Measurements from ENCODE around the gene NT5C1B.

Gene NT5C1B

DNA sequence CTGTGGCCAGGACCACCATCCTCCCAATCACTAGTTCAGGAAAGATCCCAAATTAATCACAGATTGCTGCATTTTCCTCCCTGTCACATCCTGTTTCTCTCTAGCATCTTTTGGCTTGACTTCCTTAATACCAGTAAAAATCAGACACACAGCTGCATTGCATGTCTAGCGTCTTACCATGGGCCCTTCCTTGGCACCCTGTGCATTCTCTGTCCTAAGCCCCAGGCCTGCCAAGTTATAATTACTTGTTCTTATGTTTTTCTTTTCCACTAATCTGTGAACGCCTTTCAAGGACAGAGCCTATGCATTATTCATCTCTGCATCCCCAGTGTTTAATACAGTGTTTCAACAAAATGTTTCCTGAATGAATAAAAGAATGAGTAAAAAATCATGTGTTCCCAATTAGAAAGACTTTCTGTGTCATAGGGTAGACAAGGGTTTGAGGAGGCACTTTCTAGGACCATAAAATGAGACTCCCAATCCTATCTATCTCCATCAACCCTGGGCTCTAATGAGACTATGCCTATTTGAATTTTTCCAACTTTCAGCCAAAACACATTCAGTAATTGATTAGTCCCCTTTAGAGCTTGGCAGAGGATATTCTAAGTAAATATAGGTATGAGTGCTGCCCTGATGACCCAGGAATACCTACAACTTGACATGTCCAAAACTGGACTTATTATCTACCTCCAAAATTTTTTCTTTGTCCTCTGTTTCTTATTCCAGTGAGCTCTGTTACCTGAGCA is 10.3 kb upstream of the NT5C1B start:
- DNase-seq, result no peak

GRCh38 chr2:18598848-18599484 is 9.6 kb upstream of the NT5C1B start:
- DNase-seq, result no peak

GRCh38 chr2:18597618-18598017 is 8.2 kb upstream of the NT5C1B start:
- DNase-seq, result no peak

DNA sequence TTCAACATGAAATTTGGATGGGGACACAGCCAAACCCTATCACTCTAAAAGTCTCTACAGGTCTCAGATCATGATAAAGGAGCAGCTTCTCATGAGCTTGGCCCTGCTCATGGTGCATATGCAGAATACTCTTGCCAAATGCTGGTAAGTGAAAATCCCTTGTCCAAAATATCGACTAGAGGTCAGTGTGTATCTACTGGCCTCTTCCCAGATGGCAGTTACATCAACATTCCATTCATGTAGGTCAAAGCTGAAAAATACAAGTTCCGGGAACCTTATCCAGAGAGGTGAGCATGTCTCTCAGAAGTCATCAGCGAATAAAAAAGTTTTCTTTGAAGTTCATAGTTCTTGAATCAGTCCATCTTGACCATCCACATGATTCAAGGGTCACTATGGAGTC is 7.6 kb upstream of the NT5C1B start:
- no peak for DNase-seq

DNA sequence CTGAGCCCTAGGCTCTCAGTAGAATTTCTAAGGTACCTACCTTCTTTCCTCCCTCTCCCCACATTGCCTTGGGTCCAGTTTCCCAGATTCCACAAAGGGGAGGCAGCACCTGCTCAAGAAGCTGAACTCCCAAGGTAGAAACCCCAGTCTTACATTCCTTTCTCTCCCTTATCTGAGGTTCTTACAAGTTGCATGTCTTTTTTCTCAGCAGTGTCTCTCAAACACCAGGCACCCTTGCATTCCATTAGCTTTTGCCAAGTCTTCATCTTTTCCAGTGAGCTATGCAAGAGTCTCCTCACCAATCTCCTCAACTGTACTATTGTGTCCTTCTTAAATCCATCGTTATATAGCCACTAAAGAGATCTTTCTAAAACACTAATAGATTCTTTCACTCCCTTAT is 4.1 kb upstream of the NT5C1B start:
- no peak for DNase-seq

DNA sequence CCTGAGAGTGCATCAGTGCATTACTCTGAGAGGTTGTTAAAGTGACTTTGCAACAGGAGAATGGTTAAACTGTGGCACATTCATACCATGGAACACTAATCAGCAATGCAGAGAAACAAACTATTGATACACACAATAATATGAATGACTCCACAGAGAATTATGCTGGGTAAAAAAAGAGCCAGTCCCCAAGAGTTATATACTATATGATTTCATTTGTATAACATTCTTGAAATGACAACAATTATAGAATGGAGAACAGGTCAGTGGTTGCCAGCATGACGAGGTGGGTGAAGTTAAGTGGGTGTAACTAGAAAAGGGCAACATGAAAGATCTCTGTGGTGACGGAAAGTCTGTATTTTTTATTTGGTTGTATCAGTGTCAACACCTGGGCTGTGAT is 3.0 kb upstream of the NT5C1B start:
- no peak for DNase-seq

GRCh38 chr2:18588802-18589201 is 567 bp downstream of the NT5C1B start:
- no peak for DNase-seq

DNA sequence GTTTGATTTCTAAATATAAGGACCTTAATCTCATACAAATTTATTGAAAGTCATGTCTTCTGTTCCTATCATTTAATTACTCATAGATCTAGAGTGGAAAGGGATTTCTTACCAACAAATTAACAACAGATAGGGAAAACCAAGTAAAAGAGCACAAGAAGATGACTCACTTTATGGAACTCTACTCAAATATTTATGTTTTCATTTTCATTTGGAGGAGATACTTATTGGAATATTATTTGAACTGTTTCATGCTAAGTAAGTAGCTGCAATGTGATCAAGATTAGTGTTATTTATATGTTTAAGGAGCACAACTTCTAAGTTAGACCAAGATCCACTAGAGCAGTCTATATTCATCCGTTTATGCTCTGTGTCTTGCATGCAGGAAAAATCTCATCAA is 1.3 kb downstream of the NT5C1B start:
- no peak for DNase-seq

DNA sequence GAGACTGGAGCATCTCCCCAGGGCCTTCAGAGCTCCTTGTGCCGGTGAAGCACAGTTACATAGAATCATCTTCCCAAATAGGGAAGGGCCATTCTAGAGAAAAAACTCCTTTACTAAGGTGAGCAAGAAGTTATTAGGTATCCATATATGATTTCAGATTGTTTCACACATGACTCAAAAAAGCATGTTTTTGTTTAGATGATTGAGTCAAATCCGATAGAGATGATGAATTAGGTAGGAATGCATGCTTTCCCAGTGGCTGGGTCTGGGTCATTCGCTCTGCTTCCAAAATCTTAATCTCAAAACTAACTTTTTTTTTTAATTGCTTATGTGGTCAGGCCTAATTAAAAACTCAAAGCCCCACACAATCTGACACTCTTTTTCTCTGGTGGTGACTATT is 3.8 kb downstream of the NT5C1B start:
- DNase-seq, result no peak

DNA sequence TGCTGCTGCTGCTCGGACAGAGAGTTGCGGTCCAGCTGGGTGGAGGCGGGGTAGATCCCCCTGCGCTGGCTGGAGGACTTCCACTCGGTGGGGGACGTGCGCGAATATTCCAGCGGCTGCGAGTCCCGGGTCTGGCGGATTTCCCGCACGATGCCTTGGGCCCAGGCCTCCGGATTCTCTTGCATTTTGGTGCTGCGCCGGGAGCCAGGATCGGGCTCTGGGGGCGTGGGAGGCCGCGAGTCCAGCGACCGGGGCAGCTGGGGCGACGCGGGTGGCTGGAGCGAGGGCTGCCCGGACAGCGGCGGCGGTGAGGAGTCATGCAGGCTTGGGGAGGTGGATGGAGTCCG is 4.8 kb downstream of the NT5C1B start:
- DNase-seq, result no peak

GRCh38 chr2:18583905-18584607 is 5.3 kb downstream of the NT5C1B start:
- no peak for DNase-seq

DNA sequence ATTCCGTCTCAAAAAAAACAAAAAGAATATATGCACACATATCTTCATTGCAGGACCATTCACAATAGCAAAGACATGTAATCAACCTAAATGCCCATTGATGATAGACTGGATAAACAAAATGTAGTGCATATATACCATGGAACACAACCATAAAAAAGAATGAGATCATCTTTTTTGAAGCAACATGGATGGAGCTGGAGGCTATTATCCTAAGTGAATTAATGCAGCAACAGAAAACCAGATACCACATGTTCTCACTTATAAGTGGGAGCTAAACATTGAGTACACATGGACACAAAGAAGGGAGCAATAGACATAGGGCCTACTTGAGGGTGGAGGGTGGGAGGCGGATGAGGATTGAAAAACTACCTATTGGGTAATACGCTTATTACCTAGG is 8.8 kb downstream of the NT5C1B start:
- DNase-seq, result no peak

GRCh38 chr2:18578033-18578432 is 11.3 kb downstream of the NT5C1B start:
- no peak for DNase-seq

DNA sequence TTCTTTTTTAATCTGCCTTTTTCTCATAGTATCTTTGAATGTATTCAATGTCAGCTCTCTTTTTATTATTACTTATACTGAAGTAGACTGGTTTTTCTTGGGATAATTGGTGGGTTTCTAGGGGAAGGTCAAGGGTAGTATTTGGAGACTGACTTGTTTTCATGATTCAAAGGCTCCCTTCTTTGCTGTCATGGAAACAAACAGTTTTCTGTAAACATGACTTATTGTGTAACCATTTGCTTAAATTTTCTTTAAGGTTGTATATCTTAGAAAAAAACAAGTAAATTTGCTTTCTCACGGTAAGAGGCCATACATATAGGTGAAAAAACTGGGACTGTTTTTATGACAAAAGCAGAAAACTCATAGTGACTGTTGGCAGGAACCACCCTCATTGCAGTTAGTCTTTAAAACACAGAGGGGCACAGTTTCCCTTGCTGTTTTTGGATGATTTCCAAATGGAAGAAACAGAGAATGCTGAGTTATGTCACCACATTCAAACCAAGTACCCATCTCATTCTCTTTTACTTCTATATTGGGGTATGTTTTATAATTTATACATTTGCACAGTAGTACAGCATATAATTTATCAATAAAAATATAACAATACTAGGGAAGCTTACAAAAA is 23.1 kb downstream of the NT5C1B start:
- no peak for DNase-seq

GRCh38 chr2:18560797-18561085 is 28.6 kb downstream of the NT5C1B start:
- no peak for DNase-seq

DNA sequence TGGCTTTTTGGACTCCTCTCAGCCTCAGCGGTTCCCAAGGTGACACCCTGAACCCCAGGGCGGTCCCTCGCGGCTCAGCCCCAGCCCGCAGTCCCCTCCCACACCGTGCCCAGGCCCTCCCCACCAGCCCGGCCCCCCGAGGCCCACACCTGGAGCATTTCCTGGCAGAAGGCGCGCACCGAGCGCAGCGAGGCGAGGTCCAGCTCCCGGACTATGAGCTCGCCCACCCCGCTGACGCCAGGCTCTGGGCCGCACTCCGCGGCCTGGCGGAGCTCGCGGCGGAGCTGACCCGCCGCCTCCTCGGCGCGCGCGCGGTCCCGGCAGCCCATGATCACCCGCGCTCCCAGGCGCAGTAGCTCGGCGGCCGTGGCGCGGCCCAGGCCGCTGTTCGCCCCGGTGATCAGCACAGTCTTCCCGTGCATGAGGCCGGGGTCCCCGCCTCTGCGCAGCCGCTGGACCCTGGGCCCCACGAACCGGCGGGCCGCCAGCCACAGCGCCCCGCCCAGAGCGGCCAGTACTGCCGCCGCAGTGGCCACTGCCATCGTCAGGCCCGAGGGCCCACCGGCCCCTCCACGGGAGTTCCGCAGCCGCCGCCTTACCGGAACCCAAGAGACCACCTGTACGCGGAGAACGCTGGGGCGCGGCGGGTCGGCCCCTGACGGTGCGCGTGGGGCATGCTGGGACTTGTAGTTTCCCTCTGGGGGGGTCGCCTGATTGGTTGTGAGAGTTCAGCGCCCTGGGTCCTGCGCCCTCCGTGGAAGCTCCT is 29.2 kb downstream of the NT5C1B start, which contains the start of gene RDH14:
Gene RDH14, minus strand, starts transcription at position 623 of the 766 bp plus-strand sequence. Its CDS starts 81 bp downstream, at position 542.
- peak; percentile 71 for DNase-seq

DNA sequence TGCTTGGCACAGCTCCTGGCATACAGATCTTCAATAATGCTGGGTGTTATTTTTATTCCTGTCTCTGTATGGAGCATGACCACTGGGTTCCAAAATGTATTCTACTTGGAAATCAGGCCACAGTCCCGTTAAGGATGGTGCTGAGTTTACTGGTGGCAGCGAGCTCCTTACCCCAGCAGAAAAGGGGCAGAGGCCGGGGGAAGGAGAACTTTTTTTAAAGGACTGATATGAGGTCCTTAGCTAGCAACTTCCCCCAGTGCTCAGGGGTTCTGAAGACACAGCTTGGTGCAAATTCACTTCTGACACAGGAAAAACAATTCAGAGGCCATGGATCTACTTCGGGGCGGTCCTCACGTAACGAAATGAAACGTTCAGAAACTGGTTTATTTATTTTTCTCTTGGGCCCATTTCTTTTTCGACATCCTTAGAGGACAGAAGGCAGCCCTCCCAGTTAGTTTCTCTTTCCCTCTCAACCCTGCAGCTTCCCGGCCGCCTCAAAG is 29.8 kb downstream of the NT5C1B start:
- no peak for DNase-seq

GRCh38 chr2:18558458-18558857 is 30.9 kb downstream of the NT5C1B start:
- DNase-seq, result no peak

GRCh38 chr2:18557121-18557520 is 32.2 kb downstream of the NT5C1B start:
- no peak for DNase-seq

- no peak for DNase-seq
Observed at GRCh38 chr2:18552351-18553077, 36.9 kb downstream of the NT5C1B start.

DNA sequence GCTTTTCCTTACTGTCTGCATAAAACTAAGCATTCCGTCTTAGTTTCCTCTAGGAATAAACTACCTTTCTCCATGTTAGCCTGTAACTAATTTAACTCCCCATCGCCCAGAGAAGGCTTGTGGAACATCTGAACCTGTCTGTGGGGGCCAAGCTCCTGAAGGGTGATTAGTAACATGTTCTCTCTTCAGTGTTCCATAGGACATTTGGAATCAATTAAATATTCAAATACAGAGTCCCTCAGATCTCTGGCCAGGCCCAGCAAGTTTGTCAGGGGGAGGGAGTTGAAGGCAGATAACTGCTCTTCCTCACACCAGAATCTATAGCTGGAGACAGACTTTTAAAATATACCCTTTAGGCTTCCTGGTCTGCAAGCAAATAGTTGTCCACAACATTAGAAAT is 37.7 kb downstream of the NT5C1B start:
- DNase-seq, result no peak

DNA sequence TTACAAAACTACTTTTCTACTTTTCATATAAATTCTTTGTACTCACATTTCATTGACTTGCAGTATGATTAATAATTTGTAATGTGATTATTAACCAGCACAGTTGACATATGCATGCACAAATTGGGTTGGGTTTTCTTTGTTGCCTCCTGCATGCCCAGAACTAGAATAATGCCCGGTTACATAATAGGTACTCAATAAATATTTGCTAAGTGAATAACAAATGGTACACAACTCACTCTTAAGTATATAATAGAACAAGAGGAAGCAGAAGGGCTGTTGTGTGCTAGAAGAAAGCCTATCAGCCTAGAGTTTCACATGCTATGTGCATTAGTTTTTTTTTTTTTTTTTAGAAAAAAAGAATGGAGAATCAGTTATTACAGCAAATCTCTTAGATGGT is 38.2 kb downstream of the NT5C1B start:
- no peak for DNase-seq
